K562 (cell line): Measurements from ENCODE around the gene RING1. TPM values are rescaled to one million over a fixed set of nuclear protein-coding genes. Genes with fewer than 3 reads are reported as not detected.
A peak's percentile ranks its signal among the peaks of the same experiment; 100 is the strongest.

Experiments
- ATF7 ChIP-seq: fragments of 450-650 bp; IDR thresholded peaks from 2 replicates; pipeline ENCODE4 v1.7.1; 2014; ENCODE audit warnings: mild to moderate bottlenecking, moderate library complexity
- BRD9 ChIP-seq: fragments of 450-650 bp; IDR thresholded peaks from 2 replicates; pipeline ENCODE4 v1.6.1; 2018; ENCODE audit warnings: low read depth; ENCODE audit not compliant: partially characterized antibody
- CHD1 ChIP-seq: fragments of 200-600 bp; sonication (generic); IDR thresholded peaks from one replicate; pipeline ENCODE4 v1.6.1; 2012; ENCODE audit warnings: mild to moderate bottlenecking, moderate library complexity, low read length, inconsistent platforms
- FOXP1 ChIP-seq: sonication (generic); formaldehyde crosslinking; IDR thresholded peaks from 2 replicates; pipeline ENCODE4 v1.8.0; 2022; ENCODE audit warnings: mild to moderate bottlenecking, missing genetic modification reagents
- GMEB1 ChIP-seq: fragments of 250-450 bp; sonication (Bioruptor Pico); IDR thresholded peaks from 2 replicates; pipeline ENCODE4 v1.4.0; 2020; ENCODE audit warnings: mild to moderate bottlenecking
- HMGXB4 ChIP-seq: sonication (generic); formaldehyde crosslinking; IDR thresholded peaks from 2 replicates; pipeline ENCODE4 v1.8.1; 2023; ENCODE audit warnings: mild to moderate bottlenecking, missing genetic modification reagents
- ID3 ChIP-seq, 2 experiments: fragments of 250-450 bp in 1 of 2; fragments of 450-650 bp in 1 of 2; sonication (Bioruptor Pico) in 1 of 2; IDR thresholded peaks; 2 replicates each; pipeline versions ENCODE4 v1.6.1 to v1.8.0; 2016 to 2021; ENCODE audit warnings: mild to moderate bottlenecking in 2 of 2, moderate library complexity in 2 of 2, missing compliant biosample characterization in 1 of 2, missing genetic modification characterization in 1 of 2
- JUN ChIP-seq, 2 experiments: sonication (generic) in 1 of 2; formaldehyde crosslinking in 1 of 2; IDR thresholded peaks; 2 replicates each; pipeline versions ENCODE4 v1.6.1 to v1.8.0; 2012 to 2022; ENCODE audit warnings: borderline replicate concordance in 2 of 2, mild to moderate bottlenecking in 2 of 2, improper control_type of control experiment in 1 of 2, low read depth in 1 of 2, low read length in 1 of 2, missing genetic modification reagents in 1 of 2
- MBD1 ChIP-seq: fragments of 250-450 bp; sonication (Bioruptor Pico); IDR thresholded peaks from 2 replicates; pipeline ENCODE4 v1.8.0; 2022; ENCODE audit warnings: inconsistent platforms
- MYNN ChIP-seq, 2 experiments: sonication (generic); formaldehyde crosslinking in 1 of 2; IDR thresholded peaks; 2 replicates each; pipeline versions ENCODE4 v1.5.0 to v1.6.1; 2016 to 2020; ENCODE audit warnings: antibody characterized with exemption in 1 of 2, missing genetic modification reagents in 1 of 2
- PHB ChIP-seq: fragments of 250-450 bp; sonication (Bioruptor Pico); IDR thresholded peaks from 2 replicates; pipeline ENCODE4 v1.5.0; 2021
- PHF8 ChIP-seq: fragments of 200-600 bp; sonication (generic); IDR thresholded peaks from 2 replicates; pipeline ENCODE4 v1.6.1; 2012; ENCODE audit warnings: mixed run types, mild to moderate bottlenecking, inconsistent platforms, low read length, moderate library complexity, borderline replicate concordance
- PTTG1 ChIP-seq: fragments of 450-650 bp; IDR thresholded peaks from 2 replicates; pipeline ENCODE4 v1.6.1; 2016; ENCODE audit warnings: low read depth, mild to moderate bottlenecking, missing genetic modification characterization, missing compliant biosample characterization
- SMARCE1 ChIP-seq: fragments of 450-650 bp; IDR thresholded peaks from 2 replicates; pipeline ENCODE4 v1.7.1; 2016; ENCODE audit warnings: mild to moderate bottlenecking
- SRF ChIP-seq, 2 experiments: fragments of 250-450, 450-650 bp in 1 of 2; sonication (Bioruptor Pico) in 1 of 2; sonication (generic) in 1 of 2; formaldehyde crosslinking; IDR thresholded peaks; 2 replicates each; pipeline versions ENCODE4 v1.5.0 to v1.5.1; 2020 to 2022; ENCODE audit warnings: mild to moderate bottlenecking in 1 of 2, missing genetic modification reagents in 1 of 2
- TFE3 ChIP-seq: fragments of 450-650 bp; formaldehyde crosslinking; IDR thresholded peaks from 2 replicates; pipeline ENCODE4 v1.4.0; 2020; ENCODE audit warnings: mild to moderate bottlenecking, mixed read lengths
- ZBTB7A ChIP-seq: IDR thresholded peaks from 2 replicates; pipeline ENCODE4 v1.6.1; 2011; ENCODE audit warnings: low read depth, mild to moderate bottlenecking, low read length, moderate library complexity, borderline replicate concordance; ENCODE audit not compliant: control insufficient read depth
- ZNF696 ChIP-seq: fragments of 250-450 bp; sonication (Bioruptor Pico); conservative IDR thresholded peaks from 2 replicates; pipeline ENCODE4 v1.4.0; 2020; ENCODE audit warnings: mild to moderate bottlenecking, moderate library complexity
- ZNF717 ChIP-seq: fragments of 250-450 bp; sonication (Bioruptor Pico); IDR thresholded peaks from 2 replicates; pipeline ENCODE4 v1.5.0; 2021
- polyA plus RNA-seq, 8 experiments: library from polyadenylated mRNA; depleted of rRNA in 4 of 8; stranded (reverse) in 5 of 8; unstranded in 3 of 8; fragments of >200 nt; fragmentation: Nextera tagmentation in 2 of 8; fragmentation: Illumina TruSeq in 1 of 8; extraction: Ambion mirVana in 2 of 8; extraction: Trizol in 1 of 8; gene quantifications; 2 replicates each; pipeline versions ENCODE4 v1.2.1 to v1.2.3, GENCODE V29; 2011 to 2014; ENCODE audit warnings: inconsistent platforms in 1 of 8, missing spikeins in 1 of 8
- total RNA-seq, 7 experiments: library from RNA; depleted of rRNA in 6 of 7; stranded (reverse); fragments of >200 nt in 6 of 7; fragmentation: Illumina TruSeq in 2 of 7; extraction: Trizol in 2 of 7; gene quantifications; 2 replicates each; pipeline versions ENCODE4 v1.2.1 to v1.2.3, GENCODE V29; 2011 to 2021; ENCODE audit warnings: low replicate concordance in 1 of 7

RING1 gene
- total and polyA plus RNA-seq, 9 of the 15 experiments (the other 6 are each of a cell fraction or from before 2014, with no cell fraction given) = 4.2 to 59.1 (median 36.9) TPM

- TF ChIP-seq JUN (IDR thresholded peaks at IDR 0.05; ENCODE audit: borderline replicate concordance, low read depth, low read length) (no peak), JUN (CRISPR knock-in tag; IDR thresholded peaks at IDR 0.05; ENCODE audit: borderline replicate concordance) (peak; percentile 11; the same call in 1 of the 2 replicates), MYNN (IDR thresholded peaks at IDR 0.05) (0 out of 2 replicates have a peak, but pooled peaks have one; percentile 22), MYNN (CRISPR knock-in tag; IDR thresholded peaks at IDR 0.05) (no peak), ZBTB7A (0 out of 2 replicates have a peak, but pooled peaks have one; percentile 3), GMEB1 (CRISPR knock-in tag) (0 out of 2 replicates have a peak, but pooled peaks have one; percentile 15), SRF (CRISPR knock-in tag; IDR thresholded peaks at IDR 0.05) (0 out of 4 replicates have a peak, but pooled peaks of 1 of the 2 experiments have one; percentile 37), FOXP1 (CRISPR knock-in tag) (peak; percentile 54; the same call in 1 of the 2 replicates), MBD1 (no peak), BRD9 (peak; percentile 21), PTTG1 (tag) (no peak), CHD1 (peak; percentile 92), PHB (CRISPR knock-in tag) (no peak), ID3 (CRISPR knock-in tag; IDR thresholded peaks at IDR 0.05) (no peak), ID3 (tag; IDR thresholded peaks at IDR 0.05) (no peak), ZNF717 (CRISPR knock-in tag) (no peak), PHF8 (no peak), ATF7 (no peak), SMARCE1 (0 out of 2 replicates have a peak, but pooled peaks have one; percentile 26), TFE3 (peak; percentile 11; the same call in 1 of the 2 replicates), HMGXB4 (CRISPR knock-in tag) (no peak), ZNF696 (CRISPR knock-in tag) (no peak)
These were observed 679 bp upstream of the RING1 start (continued) for GRCh38 chr6:33207552-33208090.
